NB4 (cell line): Measurements from ENCODE around the gene WSCD2.

Experiments used
- DNase-seq: peaks from one replicate; pipeline ENCODE4 v3.0.0; 2010; ENCODE audit warnings: low read depth
- H3K4me3 ChIP-seq: one replicate; pipeline ENCODE4 v1.5.1; 2011; ENCODE audit warnings: mild to moderate bottlenecking, low read depth, low read length, moderate library complexity
- CTCF ChIP-seq: IDR thresholded peaks from one replicate; pipeline ENCODE4 v1.5.1; 2012; ENCODE audit warnings: low read depth, low read length
- MYC ChIP-seq: IDR thresholded peaks from 2 replicates; pipeline ENCODE4 v1.6.1; 2011; ENCODE audit warnings: low read depth, low read length
- POLR2A ChIP-seq: IDR thresholded peaks from 2 replicates; pipeline ENCODE4 v1.6.1; 2011; ENCODE audit warnings: mild to moderate bottlenecking; ENCODE audit not compliant: insufficient read length; ENCODE audit errors: extremely low read depth
- TF ChIP-seq, protein P1 (sequence below): IDR thresholded peaks from 2 replicates; pipeline ENCODE4 v1.6.1; 2011; ENCODE audit warnings: low read depth, low read length

WSCD2 gene

DNA sequence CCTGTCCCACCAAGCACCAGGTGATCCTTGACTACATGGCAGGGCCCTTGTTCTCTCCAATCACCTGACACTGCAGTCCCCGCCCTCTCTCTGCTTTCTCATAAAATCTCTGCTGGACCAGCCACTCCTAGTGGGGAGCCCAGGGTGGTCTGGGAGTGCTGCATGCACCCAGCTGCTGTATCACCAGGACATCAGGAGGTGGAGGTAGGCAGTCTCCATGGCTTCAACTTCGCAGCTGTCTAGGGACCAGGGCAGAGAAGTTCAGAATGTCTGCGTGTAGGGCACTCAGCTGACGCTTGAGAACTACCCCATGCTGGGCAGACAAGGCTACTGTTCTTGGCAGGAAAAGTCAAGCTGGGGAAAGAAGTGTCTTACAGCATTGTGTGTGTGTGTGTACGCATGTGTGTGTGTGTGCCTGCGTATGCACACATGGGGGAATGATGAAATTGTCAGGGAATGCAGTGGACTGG lies 2.6 kb downstream of the WSCD2 start:
- TF ChIP-seq POLR2A (no peak), MYC (no peak), CTCF (no peak)
- TF ChIP-seq, protein P1, sequence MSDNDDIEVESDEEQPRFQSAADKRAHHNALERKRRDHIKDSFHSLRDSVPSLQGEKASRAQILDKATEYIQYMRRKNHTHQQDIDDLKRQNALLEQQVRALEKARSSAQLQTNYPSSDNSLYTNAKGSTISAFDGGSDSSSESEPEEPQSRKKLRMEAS = no peak
- DNase-seq = no peak
- no peak overlapping the region for H3K4me3 ChIP-seq

DNA sequence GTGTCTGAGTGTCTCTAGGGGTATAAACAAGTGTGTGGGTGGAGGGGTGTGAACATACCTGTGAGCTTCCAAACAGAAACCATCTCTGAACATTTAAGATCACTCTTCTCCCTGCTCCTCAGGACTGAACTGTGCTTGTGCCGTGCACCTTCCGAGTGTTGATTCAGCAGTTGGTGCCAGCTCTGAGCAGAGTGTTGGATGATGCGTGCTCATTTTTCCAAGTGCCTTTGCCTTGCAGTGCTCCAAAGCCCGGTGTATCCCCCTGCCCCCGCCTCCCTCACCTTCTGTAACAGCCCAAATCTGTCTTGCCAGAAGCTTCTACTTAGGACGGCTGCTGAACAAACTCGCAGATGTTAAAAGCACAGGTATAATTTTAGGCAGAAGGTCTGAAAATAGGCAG lies 4.4 kb downstream of the WSCD2 start:
- no peak for TF ChIP-seq CTCF
- TF ChIP-seq MYC = no peak
- TF ChIP-seq POLR2A = no peak
- TF ChIP-seq, protein P1 = no peak
- DNase-seq = no peak
- H3K4me3 ChIP-seq = no peak overlapping the region

DNA sequence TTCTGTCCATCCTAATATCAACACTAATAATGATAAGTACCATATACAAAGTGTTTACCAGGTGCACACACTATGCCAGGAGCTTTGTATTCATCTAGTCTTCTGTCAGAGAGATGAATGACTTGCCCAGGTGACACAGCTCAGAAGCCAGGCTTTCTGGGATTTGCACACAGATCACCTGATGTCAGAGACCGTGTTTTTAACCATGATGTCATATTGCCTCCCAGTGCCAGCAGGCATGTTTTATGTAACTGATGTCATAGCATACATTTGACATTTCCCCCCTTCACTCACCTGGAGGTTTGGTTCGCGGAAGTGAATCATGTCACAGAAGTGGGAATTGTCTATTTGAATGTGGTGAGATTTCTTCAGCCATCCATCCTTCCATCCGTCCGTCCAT lies 5.7 kb downstream of the WSCD2 start:
- H3K4me3 ChIP-seq = no peak overlapping the region
- DNase-seq = no peak
- TF ChIP-seq CTCF (no peak), POLR2A (no peak), MYC (no peak)
- TF ChIP-seq, protein P1 = no peak

DNA sequence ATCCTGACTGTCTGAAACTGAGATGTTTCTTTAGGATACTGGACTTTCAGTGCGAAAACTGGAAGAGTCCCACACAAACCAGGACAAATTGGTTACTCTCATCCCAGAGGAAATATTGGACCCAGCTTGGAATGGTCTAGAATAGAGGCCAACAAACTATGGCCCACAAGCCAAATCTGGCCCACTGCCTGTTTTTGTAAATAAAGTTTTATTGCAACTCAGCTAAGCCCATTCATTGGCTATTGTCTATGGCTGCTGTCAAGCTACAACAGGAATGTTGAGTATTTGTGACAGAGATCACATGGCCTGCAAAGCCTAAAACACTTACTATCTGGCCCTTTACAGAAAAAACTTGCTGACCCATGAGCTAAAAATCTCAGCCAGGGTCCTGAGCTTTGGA lies 6.5 kb downstream of the WSCD2 start:
- H3K4me3 ChIP-seq = no peak overlapping the region
- TF ChIP-seq MYC = no peak
- no peak for TF ChIP-seq POLR2A
- TF ChIP-seq, protein P1 = no peak
- no peak for TF ChIP-seq CTCF
- no peak for DNase-seq

GRCh38 chr12:108136697-108137096 lies 7.6 kb downstream of the WSCD2 start:
- no peak overlapping the region for H3K4me3 ChIP-seq
- no peak for DNase-seq
- TF ChIP-seq, protein P1 = no peak
- TF ChIP-seq CTCF (no peak), POLR2A (no peak), MYC (no peak)

DNA sequence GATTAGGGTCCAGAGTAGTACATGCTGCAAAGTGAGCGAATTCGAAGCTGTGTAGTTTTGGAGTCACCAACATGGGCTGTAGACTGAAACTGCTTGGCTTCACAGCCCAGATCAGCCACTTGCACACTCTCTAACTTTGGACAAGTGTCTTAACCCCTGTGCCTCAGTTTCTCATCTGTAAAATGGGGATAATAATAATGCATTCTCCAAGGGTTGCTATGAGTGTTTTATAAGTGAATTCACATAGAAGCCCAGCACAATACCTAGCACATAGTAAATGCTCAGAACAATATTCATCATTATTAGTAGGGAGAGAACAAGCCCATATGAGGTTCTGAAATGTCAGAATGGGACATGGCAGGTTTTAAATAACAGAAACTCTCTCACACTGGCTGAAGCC lies 10.4 kb downstream of the WSCD2 start:
- H3K4me3 ChIP-seq = no peak overlapping the region
- no peak for DNase-seq
- no peak for TF ChIP-seq POLR2A
- no peak for TF ChIP-seq CTCF
- TF ChIP-seq, protein P1 = no peak
- TF ChIP-seq MYC = no peak
